Caco-2 (cell line): ENCODE results near the gene ANKLE1. TPM values are rescaled to one million over a fixed set of nuclear protein-coding genes. Genes with fewer than 3 reads are reported as not detected.

Experiments used
- BruUV-seq: library from RNA; stranded (reverse); fragments of 400-500 nt; replicated peaks from 2 replicates; lab custom pipeline; 2021; lab: Mats Ljungman, UMichigan
- CTCF ChIA-PET: fragments of 300-600 bp; sonication (Branson Sonifier 250); formaldehyde crosslinking; loops from one replicate; lab custom pipeline; 2022; ENCODE audit warnings: antibody characterized with exemption; lab: Charles Lee
- POLR2A ChIA-PET: fragments of 300-600 bp; sonication (Branson Sonifier 250); formaldehyde crosslinking; loops from one replicate; lab custom pipeline; 2022; ENCODE audit warnings: antibody characterized with exemption; lab: Charles Lee
- DNase-seq, 2 experiments: peaks; one replicate each; pipeline versions ENCODE4 v3.0.0 to v3.0.0-alpha.2; 2020 to 2022
- H3K27me3 ChIP-seq: replicated peaks from 2 replicates; pipeline ENCODE4 v1.6.0; 2011; ENCODE audit warnings: low read length; ENCODE audit not compliant: control insufficient read depth, insufficient read depth
- H3K36me3 ChIP-seq: 2 replicates; pipeline ENCODE4 v1.5.1; 2011; ENCODE audit warnings: low read length; ENCODE audit not compliant: control insufficient read depth, insufficient read depth
- H3K4me1 ChIP-seq: fragments of 250-450 bp; sonication (Bioruptor Pico); 2 replicates; pipeline ENCODE4 v1.5.1; 2020; ENCODE audit warnings: mild to moderate bottlenecking
- H3K4me3 ChIP-seq: 2 replicates; pipeline ENCODE4 v1.5.1; 2011; ENCODE audit warnings: low read depth, mild to moderate bottlenecking, control low read depth, low read length
- H3K9me3 ChIP-seq: fragments of 250-450 bp; sonication (Bioruptor Pico); 2 replicates; pipeline ENCODE4 v1.5.1; 2020; ENCODE audit warnings: mild to moderate bottlenecking, moderate library complexity
- H3K27ac Mint-ChIP-seq: one replicate; pipeline ENCODE4 v1.8.0; 2022; ENCODE audit warnings: mixed read lengths; ENCODE audit not compliant: unreplicated experiment
- H3K27me3 Mint-ChIP-seq: one replicate; pipeline ENCODE4 v1.8.0; 2022; ENCODE audit warnings: mixed read lengths; ENCODE audit not compliant: insufficient read depth, unreplicated experiment
- H3K36me3 Mint-ChIP-seq: one replicate; pipeline ENCODE4 v1.8.0; 2022; ENCODE audit warnings: mild to moderate bottlenecking, mixed read lengths; ENCODE audit not compliant: insufficient read depth, unreplicated experiment
- H3K4me1 Mint-ChIP-seq: one replicate; pipeline ENCODE4 v1.8.0; 2022; ENCODE audit warnings: low read depth, mixed read lengths; ENCODE audit not compliant: unreplicated experiment
- H3K4me3 Mint-ChIP-seq: one replicate; pipeline ENCODE4 v1.8.0; 2022; ENCODE audit warnings: mild to moderate bottlenecking, moderate library complexity, mixed read lengths; ENCODE audit not compliant: unreplicated experiment
- H3K9me3 Mint-ChIP-seq: one replicate; pipeline ENCODE4 v1.8.0; 2022; ENCODE audit warnings: mixed read lengths; ENCODE audit not compliant: unreplicated experiment
- intact Hi-C: fragments of 100-400 bp; cut with micrococcal nuclease; formaldehyde crosslinking; loops from one replicate; pipeline ENCODE4 v1.10.0; 2022; ENCODE audit not compliant: unreplicated experiment
- total RNA-seq: library from RNA; stranded (reverse); gene quantifications from 2 replicates; pipeline ENCODE4 v1.2.3, GENCODE V29; 2022
- TF ChIP-seq, protein P1 (sequence below), 2 experiments: fragments of 200-600 bp in 1 of 2; IDR thresholded peaks; 1 replicate in 1 of 2; 2 replicates in 1 of 2; pipeline versions ENCODE4 v1.5.1 to v1.8.0; 2011 to 2022; ENCODE audit warnings: antibody characterized with exemption in 1 of 2, control low read depth in 1 of 2, inconsistent platforms in 1 of 2, low read depth in 1 of 2, low read length in 1 of 2, mild to moderate bottlenecking in 1 of 2, moderate library complexity in 1 of 2; ENCODE audit not compliant: insufficient read depth in 1 of 2, severe bottlenecking in 1 of 2, unreplicated experiment in 1 of 2

Gene ANKLE1
- total RNA-seq, 1 experiment from 2014 or later, result 14.3 TPM

DNA sequence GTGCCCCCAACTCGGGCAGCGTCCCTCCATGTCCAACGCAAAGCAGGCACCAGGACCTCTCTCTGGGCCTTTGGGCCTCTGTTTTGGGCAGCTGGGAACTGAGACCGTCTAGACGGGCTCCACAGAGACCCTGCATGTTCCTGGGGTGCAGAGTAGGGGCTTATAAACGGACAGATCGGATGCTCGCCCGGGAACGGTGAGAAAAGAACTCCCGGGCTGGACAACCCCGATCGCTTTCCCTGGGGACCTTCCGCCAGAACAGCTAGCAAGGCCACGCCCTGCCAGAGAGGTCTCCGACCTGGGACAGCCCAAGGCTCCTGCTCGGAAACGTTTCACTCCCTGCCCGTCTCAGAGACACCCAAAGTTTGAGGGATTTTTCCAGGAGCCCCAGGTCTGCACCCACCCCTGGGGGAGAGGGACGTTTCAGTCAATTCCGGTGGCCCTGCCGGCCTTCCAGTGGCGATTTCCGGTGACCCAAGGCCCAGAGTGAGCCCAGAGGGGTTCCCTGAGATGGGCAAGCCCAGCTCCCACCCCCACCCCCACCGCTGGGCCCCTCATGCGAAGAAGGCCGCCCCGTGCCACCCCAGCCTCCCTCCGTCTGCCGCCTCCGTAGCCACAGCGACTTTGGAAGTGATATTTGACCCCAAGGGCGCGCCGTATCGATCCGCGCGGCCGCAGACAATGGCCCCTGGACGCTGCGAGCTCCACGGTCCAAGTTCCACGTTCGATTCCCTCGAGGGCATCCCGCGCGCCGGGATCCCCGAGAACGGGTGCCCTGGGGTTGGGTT lies 37.7 kb upstream of the ANKLE1 start:
- DNase-seq, result peak in 1 of 2 experiments; percentile 72
- no peaks in the 10 kb centered on the region for H3K27me3 ChIP-seq
- peaks cover 64% of the 10 kb centered on the region for H3K4me1 ChIP-seq
- H3K4me3 ChIP-seq, result peak overlapping the region; percentile 78
- Mint-ChIP-seq H3K27ac (peak overlapping the region; percentile 87), H3K9me3 (no peaks in the 10 kb centered on the region), H3K36me3 (peaks cover 64% of the 10 kb centered on the region), H3K27me3 (no peaks in the 10 kb centered on the region), H3K4me1 (peaks cover 33% of the 10 kb centered on the region), H3K4me3 (peak overlapping the region; percentile 94)
- TF ChIP-seq, protein P1, sequence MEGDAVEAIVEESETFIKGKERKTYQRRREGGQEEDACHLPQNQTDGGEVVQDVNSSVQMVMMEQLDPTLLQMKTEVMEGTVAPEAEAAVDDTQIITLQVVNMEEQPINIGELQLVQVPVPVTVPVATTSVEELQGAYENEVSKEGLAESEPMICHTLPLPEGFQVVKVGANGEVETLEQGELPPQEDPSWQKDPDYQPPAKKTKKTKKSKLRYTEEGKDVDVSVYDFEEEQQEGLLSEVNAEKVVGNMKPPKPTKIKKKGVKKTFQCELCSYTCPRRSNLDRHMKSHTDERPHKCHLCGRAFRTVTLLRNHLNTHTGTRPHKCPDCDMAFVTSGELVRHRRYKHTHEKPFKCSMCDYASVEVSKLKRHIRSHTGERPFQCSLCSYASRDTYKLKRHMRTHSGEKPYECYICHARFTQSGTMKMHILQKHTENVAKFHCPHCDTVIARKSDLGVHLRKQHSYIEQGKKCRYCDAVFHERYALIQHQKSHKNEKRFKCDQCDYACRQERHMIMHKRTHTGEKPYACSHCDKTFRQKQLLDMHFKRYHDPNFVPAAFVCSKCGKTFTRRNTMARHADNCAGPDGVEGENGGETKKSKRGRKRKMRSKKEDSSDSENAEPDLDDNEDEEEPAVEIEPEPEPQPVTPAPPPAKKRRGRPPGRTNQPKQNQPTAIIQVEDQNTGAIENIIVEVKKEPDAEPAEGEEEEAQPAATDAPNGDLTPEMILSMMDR (IDR thresholded peaks at IDR 0.05; ENCODE audit: insufficient read depth in 1 of 2, low read depth in 1 of 2, low read length in 1 of 2, severe bottlenecking in 1 of 2, unreplicated experiment in 1 of 2), result no peak
- BruUV-seq, result TSS peak; percentile 21
- no peaks in the 10 kb centered on the region for H3K36me3 ChIP-seq
- H3K9me3 ChIP-seq, result no peaks in the 10 kb centered on the region
- ChIA-PET POLR2A (interaction anchor here (0.5 to 1.9 kb wide), 2 partner anchors 15 to 18 kb away, joined by 3 to 5 read pairs; partner anchors contain the start of gene OCEL1), CTCF (interaction anchor here (1.1 kb wide), 1 partner anchor 17 kb away, joined by 3 read pairs; no protein-coding TSS in a partner anchor)
- intact Hi-C loops, result no loop called here

DNA sequence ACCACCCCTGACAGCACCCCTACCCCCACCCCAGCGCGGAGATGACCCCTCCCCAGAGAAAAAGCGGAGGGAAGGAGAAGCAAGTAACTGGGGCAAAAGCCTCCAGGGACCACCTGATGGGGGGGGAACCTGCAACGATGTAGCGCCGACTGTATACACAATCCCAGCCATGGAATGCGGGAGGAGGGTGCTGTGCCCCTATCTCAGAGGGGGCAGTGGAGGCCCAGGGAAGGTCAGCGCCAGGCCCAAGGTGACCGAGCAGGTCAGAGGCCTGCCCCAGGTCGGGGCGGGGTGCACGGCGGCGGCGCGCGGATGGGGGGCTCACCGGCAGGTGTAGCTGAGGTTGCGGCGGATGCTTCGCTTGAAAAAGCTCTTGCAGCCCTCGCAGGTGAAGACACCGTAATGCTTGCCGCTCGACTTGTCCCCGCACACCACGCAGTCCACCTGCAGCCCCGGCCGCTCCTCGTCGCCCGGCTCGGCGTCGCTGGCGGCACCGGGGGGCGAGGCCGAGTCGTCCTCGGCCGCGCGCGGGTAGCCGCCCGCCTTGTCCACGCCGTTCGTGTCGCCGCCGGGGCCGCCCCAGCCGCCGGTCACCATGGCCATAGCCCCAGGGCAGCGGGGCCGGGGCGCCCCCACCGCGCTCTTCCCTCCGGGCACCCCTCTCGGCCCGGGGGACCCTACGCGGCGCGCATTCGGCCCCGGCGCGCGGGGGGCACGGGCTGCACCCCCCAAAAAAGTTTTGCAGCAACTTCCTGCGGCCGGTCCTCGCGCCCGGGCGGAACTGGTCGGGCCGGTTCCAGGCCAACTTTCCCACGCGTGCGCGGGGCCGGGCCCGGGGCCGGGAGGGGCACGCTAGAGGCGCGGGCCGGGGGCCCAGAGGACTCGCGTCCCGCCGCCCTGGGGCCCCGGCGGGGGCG lies 36.8 kb upstream of the ANKLE1 start:
- Mint-ChIP-seq H3K36me3 (peaks cover 60% of the 10 kb centered on the region), H3K4me1 (peaks cover 36% of the 10 kb centered on the region), H3K27ac (peak overlapping the region; percentile 87), H3K27me3 (no peaks in the 10 kb centered on the region), H3K9me3 (no peaks in the 10 kb centered on the region), H3K4me3 (peak overlapping the region; percentile 94)
- Histone ChIP-seq H3K4me1 (peaks cover 69% of the 10 kb centered on the region), H3K4me3 (peak overlapping the region; percentile 78), H3K36me3 (no peaks in the 10 kb centered on the region), H3K27me3 (no peaks in the 10 kb centered on the region), H3K9me3 (no peaks in the 10 kb centered on the region)
- intact Hi-C loops, result loop anchor here (5.0 kb wide), 1 partner anchor 37 kb away; the partner anchor contains the start of gene ANKLE1
- DNase-seq, result peak in 1 of 2 experiments; percentile 61
- ChIA-PET POLR2A (interaction anchor here (1.9 kb wide), 1 partner anchor 19 kb away, joined by 5 read pairs; the partner anchor contains the start of gene OCEL1), CTCF (no interaction called here)
- no TSS peak for BruUV-seq
- TF ChIP-seq, protein P1 (IDR thresholded peaks at IDR 0.05; ENCODE audit: insufficient read depth in 1 of 2, low read depth in 1 of 2, low read length in 1 of 2, severe bottlenecking in 1 of 2, unreplicated experiment in 1 of 2), result no peak
